Adrenal gland (tissue), 5 donors: Measurements from ENCODE around the gene ASCC1.

Experiments
- CTCF ChIP-seq, 6 experiments: fragments of 450-650 bp in 4 of 6; fragments of 200-600 bp in 2 of 6; sonication (generic) in 1 of 6; IDR thresholded peaks; 1 replicate in 5 of 6; 2 replicates in 1 of 6; pipeline versions ENCODE4 v1.5.1 to v1.8.0; 2016 to 2021; ENCODE audit warnings: antibody characterized with exemption in 6 of 6, mild to moderate bottlenecking in 2 of 6, moderate library complexity in 1 of 6
- POLR2A ChIP-seq, 2 donors: fragments of 450-650 bp; IDR thresholded peaks; one replicate each; pipeline ENCODE4 v1.6.1; 2017; ENCODE audit warnings: antibody characterized with exemption in 2 of 2, mild to moderate bottlenecking in 2 of 2, moderate library complexity in 1 of 2
- donor health status: DM: no; HTN: no; CAD: no.

- no peak for TF ChIP-seq CTCF (IDR thresholded peaks at IDR 0.05)
- TF ChIP-seq POLR2A (IDR thresholded peaks at IDR 0.05), result no peak
These were observed 121.5 kb downstream of the ASCC1 start for GRCh38 chr10:72094574-72094973.
